HG03571 (cell line): ENCODE measurements around the gene APOE.
"Not testable (repeated sequence)": the region's sequence is repeated elsewhere in the genome, so short reads cannot be mapped to it uniquely, and the experiment has no call there.

ENCODE experiments used
- ATAC-seq: cut with Tn5 transposase; IDR thresholded peaks from one replicate; pipeline ENCODE4 v1.9.1; 2021; ENCODE audit not compliant: unreplicated experiment

The APOE gene

DNA sequence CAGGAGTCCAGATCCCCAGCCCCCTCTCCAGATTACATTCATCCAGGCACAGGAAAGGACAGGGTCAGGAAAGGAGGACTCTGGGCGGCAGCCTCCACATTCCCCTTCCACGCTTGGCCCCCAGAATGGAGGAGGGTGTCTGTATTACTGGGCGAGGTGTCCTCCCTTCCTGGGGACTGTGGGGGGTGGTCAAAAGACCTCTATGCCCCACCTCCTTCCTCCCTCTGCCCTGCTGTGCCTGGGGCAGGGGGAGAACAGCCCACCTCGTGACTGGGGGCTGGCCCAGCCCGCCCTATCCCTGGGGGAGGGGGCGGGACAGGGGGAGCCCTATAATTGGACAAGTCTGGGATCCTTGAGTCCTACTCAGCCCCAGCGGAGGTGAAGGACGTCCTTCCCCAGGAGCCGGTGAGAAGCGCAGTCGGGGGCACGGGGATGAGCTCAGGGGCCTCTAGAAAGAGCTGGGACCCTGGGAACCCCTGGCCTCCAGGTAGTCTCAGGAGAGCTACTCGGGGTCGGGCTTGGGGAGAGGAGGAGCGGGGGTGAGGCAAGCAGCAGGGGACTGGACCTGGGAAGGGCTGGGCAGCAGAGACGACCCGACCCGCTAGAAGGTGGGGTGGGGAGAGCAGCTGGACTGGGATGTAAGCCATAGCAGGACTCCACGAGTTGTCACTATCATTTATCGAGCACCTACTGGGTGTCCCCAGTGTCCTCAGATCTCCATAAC, at the start of gene APOE:
Gene APOE (plus strand): TSS at position 360 of the 724 bp plus-strand sequence. CDS start 829 bp downstream, outside the sequence.
- ATAC-seq, result no peak

GRCh38 chr19:44856421-44857083, 49.0 kb upstream of the APOE start:
- no peak for ATAC-seq

- ATAC-seq, result no peak
These were observed 47.8 kb upstream of the APOE start for GRCh38 chr19:44857837-44858236.

GRCh38 chr19:44861576-44861975, 44.0 kb upstream of the APOE start:
- ATAC-seq, result not testable (repeated sequence)

GRCh38 chr19:44863990-44864389, 41.6 kb upstream of the APOE start:
- ATAC-seq, result no peak

DNA sequence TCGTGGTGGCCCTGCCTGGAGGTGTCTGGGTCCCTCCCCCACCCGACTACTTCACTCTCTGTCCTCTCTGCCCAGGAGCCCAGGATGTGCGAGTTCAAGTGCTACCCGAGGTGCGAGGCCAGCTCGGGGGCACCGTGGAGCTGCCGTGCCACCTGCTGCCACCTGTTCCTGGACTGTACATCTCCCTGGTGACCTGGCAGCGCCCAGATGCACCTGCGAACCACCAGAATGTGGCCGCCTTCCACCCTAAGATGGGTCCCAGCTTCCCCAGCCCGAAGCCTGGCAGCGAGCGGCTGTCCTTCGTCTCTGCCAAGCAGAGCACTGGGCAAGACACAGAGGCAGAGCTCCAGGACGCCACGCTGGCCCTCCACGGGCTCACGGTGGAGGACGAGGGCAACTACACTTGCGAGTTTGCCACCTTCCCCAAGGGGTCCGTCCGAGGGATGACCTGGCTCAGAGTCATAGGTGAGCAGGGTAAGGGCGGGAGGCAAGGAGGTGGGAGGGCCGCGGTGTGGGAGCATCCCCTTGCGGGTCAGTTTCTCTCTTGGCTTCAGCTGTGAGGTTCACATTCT, 40.3 kb upstream of the APOE start:
- ATAC-seq, result no peak

DNA sequence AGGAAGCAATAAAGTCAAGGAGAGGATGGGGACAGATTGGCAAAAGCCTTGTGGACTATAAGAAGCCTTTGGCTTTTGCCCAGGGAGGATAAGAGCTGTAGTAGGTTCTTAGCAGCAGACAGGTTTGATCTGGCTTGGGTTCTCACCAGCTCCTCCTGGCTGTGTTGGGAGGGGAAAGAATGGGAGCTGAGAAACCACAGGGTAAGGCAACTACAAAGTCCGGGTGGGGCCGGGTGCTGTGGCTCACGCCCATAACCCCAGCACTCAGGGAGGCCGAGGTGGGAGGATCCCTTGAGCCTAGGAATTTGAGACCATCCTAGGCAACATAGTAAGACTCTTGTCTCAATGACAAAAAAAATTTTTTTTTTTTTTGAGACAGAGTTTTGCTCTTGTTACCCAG, 38.9 kb upstream of the APOE start:
- ATAC-seq, result no peak

DNA sequence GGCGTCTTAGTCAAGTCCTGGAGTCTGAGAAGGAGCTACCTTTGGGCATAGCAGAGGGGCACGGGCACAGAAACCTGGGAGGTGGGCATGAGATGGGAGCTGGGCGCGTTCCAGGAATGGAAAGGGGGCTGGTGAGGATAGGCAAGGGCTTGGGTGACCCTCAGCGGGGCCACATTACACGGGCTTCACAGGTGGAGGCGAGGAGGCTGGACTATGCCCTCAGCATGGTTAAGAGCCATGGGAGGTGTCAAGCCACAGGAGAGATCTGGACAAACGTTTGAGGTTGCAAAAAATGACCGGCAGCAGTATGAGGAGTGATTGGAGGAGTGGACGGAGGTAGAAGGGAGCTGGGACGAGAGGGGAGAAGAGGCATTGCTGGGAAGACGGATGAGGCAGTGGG, 38.0 kb upstream of the APOE start:
- ATAC-seq, result no peak

DNA sequence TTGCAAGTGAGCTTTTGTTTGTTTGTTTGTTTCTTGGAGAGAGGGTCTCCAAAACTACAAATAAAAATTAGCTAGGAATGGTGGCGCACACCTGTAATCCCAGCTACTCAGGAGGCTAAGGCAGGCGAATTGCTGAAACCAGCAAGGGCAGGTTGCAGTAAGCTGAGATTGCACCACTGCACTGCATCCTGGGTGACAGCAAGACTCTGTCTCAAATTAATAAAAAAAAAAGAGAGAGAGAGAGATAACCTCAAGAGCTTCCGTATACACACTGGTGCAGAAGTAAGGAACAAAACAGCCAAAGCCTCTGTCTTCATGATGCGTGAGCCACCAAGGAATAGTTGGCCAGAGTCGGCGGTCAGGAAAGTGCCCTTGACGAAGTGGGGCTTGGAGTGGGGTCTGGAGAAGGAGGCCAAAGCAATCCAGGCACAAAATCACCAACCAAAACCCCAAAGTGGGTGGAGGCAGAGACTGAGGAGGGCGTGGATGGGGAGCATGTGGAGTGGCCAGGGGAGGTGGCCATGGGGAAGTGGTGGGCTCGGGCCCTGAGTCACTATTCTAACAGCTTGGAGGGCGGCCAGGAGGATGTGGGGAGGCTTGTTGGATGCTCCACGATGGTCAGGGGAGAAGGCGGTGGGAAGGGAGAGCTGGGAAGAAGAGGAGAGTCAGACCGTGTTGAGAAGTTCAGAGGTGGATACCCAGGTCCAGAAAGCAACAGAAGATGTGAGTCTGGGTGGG, 35.7 kb upstream of the APOE start:
- no peak for ATAC-seq

GRCh38 chr19:44871809-44872208, 33.8 kb upstream of the APOE start:
- no peak for ATAC-seq

DNA sequence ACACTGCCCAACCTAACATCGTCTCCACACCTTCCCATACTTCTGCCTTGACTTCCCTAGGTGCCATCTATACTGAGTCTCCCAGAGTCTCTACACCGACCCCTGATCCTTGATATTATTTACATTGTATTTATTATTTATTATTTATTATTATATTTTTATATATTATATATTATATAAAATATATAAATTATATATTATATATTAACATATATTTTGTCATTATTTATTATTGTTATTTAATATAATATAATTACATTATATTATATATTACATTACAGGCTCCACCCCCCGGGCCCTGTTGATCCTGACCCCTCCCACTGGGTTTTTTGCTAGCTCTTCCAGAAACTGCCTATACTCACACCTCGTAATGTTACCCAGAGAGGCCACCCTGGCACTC, 32.9 kb upstream of the APOE start:
- ATAC-seq, result no peak

- no peak for ATAC-seq
These were observed 31.3 kb upstream of the APOE start for GRCh38 chr19:44874317-44874716.

DNA sequence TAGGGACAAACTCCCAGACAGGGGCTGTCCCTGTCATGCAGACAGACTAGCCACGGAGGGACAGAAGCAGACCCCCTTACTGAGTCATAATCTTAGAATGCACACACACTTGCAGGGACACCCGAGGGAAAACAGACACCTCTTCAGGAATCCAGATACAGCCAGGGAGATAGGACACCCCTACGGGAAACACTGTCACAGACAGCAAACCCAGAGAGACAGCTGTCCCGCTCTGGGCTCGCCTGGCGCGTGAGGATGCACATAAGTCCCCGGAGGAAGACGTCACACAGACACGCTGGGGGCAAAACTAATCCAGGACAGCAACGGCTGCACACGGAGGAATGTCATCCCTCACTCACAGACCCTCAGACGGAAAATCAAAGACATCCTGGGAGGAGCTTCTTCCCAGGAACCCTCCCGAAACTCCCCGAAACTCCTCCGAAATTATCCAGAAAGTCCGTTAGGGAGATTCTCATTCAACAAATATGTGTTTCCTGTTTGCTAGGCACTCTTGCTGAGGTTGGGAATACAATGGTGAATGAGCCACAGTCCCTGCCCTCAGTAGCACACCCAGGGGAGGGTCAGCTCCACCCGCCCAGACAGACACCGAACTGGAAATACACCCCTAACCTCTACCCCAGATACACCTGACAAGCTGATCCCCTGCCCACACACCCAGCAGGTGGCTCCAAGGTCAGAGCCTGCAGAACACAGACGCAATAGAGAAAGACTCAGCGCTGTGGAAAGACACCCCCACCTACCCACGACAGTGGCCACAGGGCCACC, 29.7 kb upstream of the APOE start:
- no peak for ATAC-seq

DNA sequence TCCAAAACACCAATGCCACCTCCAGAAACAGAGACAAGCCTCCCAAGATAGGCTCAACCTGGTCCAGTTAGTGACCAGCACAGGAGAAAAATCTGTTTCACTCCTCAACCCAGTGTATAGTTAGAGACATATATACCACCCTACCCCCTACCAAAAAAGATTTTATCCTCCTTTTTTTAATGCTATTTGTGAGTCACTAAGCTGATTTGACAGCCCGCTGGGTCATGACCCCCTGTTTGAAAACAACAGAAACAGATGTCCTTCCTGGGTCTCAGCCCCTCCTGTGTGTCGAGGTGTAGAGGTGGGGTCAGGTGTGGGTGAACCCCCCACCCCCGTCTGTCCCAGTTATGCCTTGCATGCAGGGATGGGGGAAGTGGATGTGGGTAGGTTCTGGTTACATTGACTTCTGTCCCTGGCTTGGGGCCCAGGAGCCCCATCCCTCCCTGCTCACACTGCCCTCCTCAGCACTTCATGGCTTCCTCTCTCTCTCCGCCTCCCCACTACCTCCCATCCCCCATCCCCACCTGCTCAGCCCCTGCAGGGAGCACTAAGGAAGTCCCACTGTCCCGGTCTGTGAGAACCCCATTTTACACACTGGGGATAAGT, 28.6 kb upstream of the APOE start:
- no peak for ATAC-seq

DNA sequence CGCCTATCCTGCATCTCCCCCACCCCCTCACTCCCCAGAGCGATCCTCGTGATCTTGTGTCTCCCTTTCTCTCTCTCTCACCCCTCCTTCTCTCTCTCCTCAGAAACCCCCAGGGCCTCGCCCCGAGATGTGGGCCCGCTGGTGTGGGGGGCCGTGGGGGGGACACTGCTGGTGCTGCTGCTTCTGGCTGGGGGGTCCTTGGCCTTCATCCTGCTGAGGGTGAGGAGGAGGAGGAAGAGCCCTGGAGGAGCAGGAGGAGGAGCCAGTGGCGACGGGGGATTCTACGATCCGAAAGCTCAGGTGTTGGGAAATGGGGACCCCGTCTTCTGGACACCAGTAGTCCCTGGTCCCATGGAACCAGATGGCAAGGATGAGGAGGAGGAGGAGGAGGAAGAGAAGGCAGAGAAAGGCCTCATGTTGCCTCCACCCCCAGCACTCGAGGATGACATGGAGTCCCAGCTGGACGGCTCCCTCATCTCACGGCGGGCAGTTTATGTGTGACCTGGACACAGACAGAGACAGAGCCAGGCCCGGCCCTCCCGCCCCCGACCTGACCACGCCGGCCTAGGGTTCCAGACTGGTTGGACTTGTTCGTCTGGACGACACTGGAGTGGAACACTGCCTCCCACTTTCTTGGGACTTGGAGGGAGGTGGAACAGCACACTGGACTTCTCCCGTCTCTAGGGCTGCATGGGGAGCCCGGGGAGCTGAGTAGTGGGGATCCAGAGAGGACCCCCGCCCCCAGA, 27.3 kb upstream of the APOE start:
- no peak for ATAC-seq

DNA sequence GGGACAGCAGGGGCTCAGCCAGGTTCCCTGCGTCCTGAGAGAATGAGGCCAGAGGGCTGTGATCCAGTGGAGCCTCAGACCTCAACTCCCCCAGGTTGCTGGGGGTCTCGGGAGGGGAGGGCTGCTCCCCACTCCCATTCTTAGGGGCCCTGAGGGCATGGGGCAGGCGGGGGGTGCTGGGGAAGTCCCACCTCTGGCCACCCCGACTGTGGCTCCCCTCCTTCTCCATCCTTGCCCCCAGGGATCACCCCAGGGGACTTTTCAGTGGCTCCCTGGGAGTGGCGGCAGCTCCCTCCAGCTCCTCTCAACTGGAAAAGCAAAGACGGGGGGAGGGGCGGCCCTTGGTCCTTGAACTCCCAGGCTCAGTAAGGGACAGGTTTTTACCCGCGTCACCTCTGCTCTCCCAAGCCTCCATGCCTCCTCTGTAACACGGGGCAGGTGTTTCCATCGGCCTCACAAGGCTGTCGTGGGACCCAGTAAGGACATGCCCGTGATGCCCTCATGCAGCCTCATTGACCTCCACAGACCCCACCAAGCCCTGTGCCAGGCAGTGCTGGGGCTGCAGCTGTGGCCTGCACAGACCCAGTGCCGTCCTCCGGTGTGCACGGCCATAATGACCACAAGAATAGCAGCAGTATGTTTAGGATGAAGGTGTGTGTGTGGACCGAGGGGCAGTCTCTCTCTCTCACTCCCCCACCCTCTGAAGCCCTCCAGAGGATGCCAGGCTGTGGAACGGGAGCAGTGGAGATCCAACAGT, 26.1 kb upstream of the APOE start:
- no peak for ATAC-seq

DNA sequence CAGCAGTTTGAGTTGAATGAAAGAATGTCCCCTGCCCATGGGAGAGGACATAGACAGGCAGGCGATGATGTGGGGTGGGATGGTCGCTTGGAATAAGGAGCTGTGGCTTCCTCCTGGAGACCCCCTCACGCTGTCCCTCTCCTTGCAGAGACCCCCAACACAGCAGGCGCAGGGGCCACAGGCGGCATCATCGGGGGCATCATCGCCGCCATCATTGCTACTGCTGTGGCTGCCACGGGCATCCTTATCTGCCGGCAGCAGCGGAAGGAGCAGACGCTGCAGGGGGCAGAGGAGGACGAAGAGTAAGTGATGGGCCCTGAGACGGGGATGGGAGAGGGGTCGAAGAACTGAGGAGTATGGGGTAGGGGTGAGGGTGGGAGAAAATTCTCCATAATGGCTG, 23.5 kb upstream of the APOE start:
- no peak for ATAC-seq

- not testable (repeated sequence) for ATAC-seq
These were observed 22.8 kb upstream of the APOE start for GRCh38 chr19:44882619-44883397.
